NCI-H524 treated with DMSO at 0.1 percent for 48 hours (cell line): ENCODE data around the gene NLGN1.

ENCODE experiments used
- DNase-seq: peaks from one replicate; lab custom pipeline; 2025; lab: John Stamatoyannopoulos, UW

Gene NLGN1

DNA sequence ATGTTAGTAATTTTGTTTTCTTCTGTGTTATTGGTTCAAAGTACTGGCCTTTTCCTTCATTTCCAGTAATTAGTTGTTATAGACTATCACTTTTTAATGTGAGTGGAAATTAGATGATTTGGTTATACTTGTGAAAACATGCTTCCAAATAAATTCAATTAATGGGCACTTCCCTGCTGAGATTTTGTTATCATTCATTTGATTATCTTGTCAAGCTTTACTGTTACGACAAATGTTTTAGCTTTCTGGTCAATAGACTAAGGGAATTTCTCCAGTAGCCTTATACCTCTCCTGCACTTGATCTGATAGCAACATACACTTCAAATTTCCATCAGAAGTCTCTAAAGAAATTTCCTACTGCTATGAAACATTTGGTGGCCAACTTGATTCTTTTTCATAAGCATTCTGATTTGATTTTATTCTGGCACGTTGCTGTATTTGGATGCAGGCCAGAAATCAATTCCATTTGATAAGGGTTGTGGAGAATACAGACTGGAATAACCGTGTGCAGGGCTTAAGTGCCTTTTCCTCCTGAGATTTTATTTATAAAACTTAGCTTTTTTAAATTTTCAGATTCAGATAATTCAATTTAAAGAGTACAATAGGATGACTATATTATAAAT lies 887.8 kb downstream of the NLGN1 start:
- no peak for DNase-seq

DNA sequence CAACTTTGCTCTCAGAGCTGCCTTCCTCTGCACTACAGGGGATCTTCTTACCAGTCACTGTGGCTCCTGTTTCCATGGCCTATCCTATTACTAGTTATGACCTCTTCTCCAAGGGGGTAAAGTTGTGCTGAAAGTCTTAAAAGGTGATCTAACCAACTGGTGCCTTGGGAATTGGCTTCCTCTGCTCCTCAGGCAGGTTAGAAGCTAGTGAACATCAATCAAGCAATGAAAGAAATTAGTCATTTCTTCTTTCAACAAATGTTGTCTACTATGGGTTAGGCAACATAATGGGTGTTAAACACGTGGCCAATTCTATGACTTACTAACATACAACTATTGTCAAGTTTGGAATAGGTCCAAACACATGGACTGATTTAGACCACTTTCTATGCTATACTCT lies 890.2 kb downstream of the NLGN1 start:
- no peak for DNase-seq

DNA sequence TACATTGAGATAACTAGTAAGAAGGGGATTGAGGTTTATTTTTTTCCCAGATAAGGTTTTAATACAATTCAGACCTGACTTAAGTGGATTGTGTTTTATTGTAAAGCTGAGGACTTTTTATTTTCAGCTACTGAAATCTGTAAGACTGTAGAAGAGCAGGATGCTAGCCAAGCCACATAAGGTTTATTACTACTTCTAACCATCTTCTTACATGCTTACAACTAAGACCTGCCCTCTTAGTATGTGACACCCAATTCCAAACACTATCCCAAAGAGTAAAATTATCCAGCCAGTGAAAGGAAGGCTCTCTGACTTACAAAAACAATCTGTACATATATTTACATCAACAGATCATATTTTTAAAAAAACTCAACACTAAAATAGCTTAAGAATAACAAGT lies 897.1 kb downstream of the NLGN1 start:
- no peak for DNase-seq

DNA sequence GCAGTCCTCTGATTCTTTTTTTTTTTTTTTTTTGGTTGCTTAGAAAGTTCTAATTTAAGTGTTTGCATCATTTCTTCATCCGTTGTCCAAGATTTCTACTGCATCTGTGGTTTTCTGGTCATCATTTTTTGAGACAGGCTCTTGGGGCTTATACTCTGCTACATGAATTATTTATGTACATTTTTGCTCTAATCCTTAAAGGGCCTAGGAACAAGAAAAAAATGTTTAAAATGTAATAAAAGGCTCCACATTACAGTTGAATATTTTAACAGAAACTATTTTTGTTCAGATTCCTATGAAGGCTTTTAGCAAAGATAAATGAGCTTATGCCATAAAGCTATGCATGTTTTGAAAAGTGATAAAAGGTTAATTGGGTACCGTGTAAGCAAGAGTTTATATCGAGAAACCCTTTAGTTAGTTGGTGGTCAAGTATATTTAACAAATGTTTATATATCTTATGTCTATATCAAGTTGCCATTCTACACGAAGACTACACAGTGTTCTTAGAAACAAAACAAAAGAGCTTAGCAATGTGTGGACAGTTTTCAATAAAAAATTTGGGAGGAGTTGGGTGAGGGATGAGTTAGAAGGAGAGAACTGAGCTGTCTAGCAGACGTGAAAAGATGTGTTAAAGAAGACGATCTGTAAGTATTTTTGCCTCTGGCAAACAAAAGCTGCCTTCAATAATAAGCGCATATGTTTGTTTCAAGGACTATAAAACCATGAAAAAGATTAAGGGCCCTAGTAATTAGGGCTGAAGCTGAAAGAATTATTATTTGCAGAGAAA lies 898.0 kb downstream of the NLGN1 start:
- no peak for DNase-seq

DNA sequence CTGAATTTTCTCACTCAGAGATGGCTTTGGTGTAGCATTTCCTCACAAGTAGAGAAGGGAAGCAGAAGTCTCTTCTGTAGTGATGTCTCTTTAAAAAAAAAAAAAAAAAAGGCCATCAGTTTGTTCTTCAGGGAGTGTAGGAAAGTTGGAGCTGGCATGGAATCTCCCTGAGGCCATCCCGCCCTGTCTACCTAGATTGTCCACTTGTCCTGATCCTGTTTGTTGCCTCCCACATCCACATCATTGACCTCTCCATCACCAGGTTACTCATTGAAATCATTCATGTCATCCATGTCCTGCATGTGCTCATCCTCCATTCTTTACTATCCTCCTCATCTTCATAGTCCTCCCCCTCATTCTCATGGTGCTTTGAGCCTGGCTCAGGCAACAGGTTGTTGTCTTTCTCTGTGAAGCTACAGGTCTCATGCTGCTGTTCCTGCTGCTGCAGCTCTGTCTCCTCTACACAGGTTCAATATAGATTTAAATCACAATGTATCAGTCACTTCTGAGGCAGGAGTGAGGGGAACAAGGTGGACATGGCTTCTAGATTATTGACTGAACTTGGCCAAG lies 905.3 kb downstream of the NLGN1 start:
- DNase-seq = no peak

DNA sequence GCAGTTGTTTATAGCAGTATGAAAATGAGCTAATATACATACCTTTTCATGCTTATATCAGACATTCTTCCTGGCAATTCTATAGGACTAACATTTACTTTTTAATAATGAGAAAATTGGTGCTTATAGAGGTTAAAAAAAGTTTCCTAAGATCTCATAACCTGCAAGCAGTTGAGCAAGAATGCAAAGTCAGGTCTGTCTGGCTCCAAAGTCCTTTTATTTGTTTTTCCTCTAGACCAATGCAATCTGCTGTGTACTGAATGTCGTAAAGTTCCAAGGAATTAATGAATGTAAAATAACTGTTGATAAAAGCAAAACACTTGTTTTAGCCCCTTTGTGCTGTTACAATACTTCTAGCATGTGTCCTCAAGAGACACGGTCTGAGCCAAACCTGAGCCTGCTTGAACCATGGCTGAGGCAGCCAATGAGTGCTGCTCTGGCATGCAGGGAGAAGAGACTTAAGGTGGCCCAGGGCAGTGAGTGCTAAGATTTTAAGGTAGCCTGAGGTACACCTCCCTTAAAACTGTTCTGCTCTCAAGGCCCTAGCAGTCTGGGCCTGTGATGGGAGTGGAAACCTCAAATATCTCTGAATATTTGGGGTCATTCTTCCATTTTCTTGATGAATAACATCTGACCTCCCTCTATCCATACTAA lies 906.5 kb downstream of the NLGN1 start:
- DNase-seq = no peak

DNA sequence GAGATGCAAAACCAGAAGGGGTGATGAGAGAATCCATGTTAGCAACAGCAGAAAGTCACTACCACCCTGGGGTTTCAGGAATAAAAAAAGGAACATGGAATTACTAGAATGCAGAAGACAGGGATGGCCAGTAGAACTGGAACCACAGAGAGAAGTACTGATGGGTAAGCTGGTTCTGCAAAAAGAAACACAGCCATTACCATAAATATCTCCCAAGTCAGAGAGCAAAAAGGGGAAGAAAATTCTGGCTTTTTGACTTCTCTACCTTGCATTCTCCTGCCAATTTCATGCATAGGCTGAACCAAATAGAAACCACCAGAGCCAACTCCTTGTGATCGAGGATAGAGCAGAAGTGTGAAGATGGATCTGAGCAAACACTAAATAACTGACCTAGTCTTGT lies 911.2 kb downstream of the NLGN1 start:
- no peak for DNase-seq

DNA sequence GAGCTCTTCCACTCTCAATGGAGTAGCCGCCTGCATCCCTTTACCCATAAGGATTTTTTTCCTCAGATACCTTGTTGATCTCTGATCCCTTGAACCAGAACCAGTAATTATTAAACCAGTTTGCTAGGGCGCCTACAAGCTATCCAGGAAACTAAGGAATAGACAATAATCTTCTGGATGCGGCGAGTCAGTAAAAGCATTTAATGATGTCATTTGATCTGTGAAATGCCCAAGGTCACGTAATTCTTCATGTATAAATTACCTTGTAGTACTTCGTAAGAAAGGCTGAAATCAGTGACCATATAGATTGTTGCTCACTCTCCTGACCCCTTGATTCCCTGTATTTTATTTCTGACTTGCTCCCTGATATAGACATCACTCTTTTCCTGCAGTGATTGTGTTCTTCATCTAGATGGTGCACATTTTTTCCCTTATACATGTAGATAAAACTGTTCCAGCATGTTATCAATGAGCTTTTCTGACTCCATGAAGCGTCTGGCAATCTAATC lies 913.0 kb downstream of the NLGN1 start:
- no peak for DNase-seq

DNA sequence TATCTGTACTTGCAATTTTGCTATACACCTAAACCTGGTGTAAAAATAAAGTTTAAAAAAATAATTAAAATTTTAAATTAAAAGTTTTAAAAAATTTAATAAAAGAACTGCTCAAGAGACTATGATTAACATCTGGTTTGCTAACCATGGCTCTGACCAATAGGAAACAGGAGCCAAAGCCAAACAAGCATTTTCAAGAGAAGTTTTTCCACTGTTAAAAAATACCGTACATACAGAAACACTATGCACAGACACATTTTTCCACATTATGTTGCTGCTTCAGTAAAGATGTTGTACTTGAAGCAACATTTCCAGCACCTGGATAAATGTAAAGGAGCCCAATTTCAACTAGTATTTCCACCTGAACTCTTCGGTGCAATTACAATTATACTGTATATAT lies 917.7 kb downstream of the NLGN1 start:
- no peak for DNase-seq

DNA sequence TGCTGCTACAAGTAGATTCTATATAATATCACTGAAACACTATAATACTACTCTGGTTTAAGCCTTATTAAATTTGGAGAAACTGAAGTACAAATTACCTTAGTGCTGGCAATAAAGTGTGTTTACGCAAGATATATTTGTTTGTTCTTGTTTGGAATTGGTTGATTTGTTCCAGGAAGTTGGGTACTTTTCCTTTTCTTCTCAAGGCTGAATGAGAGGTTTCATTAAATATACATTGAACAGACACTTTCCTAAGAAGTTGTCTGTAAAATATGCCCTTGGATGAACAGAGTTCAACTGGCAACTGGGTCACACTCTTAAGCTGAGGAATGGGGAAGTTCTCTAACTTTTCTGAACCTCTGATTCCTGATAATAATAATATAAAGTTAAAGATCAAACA lies 919.5 kb downstream of the NLGN1 start:
- no peak for DNase-seq

DNA sequence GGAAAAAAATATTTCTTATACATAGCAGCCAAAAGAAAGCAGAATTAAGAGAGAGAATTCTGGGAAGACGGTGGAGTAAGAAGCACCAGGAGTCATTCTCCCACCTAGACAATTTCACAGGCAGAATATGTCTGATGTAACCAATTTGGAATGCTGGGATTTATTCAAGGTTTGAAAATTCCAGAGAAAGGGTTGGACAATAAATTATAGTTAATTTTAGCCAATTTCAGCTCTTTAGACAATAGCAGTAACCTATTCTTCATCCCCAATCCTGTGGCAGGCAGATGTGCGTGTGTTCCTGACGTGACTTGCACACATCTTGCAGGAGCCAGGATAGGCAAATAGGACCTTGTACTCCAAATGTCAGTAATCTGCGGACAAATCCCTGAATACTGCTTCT lies 920.6 kb downstream of the NLGN1 start:
- no peak for DNase-seq

DNA sequence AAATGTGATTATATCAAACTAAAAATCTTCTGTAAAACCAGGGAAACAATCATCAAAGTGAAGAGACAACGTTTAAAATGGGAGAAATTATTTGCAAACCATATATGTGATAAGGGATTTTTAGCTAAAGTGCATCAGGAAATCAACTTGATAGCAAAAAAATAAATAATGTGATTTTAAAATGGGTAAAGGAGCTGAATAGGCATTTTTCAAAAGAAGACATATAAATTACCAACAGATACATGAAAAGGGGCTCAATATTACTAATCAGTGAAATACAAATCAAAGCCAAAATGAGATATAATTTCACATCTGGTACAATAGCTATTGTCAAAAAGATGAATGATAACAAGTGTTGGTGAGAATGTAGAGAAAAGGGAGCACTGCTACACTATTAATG lies 924.0 kb downstream of the NLGN1 start:
- no peak for DNase-seq

DNA sequence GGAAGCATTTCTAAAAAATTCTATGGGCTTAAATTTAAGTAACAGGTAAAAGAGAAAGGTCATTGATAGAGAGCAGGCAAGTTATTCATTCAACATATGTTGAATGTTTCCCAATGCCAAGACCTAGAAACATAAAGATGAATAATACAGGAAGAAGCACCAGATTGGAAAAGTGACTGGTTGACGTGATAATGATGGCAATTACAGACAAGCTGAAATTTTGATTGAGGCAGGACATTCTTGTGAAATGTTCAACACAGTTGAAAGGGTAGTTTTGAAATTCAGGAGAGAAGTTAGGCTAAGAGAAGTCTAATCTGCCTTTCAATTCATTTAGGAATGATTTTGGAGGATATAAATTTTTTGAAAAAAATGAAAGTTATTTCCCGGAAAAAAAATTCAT lies 925.2 kb downstream of the NLGN1 start:
- no peak for DNase-seq

DNA sequence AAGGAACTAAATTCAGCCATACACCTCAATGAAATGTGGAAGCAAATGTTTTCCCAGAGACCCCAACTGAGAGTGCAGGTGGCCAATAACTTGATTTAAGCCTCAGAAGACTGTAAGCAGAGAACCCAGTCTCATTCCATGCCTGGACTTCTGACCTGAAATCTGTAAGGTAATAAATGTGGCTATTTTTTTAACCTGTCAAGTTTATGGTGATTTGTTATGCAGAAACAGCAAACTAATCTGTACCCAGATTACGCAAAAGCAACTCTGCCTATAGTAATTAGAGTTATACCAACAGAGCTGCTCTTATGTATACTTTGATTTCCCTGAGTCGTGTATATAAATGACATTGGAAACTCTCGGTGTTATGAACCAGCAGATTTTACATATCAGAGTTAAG lies 927.6 kb downstream of the NLGN1 start:
- DNase-seq = no peak

DNA sequence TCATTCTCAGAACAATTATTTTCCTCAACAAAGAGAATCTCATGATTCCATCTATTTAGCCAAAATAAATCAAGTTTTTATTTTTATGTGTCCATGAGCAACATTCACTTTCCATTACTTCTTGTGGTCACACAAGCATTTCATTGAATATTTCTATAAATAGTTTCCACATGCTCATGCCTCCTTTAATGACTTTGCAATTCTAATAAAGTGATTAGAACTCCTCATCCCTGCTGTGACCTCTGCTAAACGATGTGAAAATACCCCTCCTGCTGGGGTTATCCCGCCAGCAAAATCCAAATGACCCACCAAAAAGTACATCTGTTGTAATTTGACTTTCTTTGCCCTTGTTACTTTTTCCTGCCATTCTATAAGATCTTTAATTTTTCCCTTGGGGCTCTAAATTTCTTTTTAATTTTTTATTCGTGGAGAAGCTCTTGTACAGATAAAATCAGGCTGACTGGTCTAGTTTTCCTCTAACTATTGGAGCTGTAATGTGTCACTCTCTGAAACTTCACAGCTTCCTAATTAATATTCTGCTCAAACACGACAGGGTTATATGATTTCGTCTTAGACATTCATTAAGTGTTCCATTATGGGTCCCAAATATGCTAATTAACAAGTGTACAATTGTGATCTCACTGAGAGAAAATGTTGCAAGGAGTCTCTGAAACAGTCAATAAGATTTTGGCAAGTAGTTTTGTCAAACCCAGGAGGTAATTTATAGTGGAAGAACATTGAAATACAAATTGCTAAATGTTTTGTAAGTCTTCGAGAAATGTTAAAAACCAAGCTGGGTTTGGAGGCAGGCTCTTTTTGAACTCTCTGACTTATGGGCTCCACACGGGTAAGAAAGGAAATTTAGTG lies 928.5 kb downstream of the NLGN1 start:
- DNase-seq = no peak

DNA sequence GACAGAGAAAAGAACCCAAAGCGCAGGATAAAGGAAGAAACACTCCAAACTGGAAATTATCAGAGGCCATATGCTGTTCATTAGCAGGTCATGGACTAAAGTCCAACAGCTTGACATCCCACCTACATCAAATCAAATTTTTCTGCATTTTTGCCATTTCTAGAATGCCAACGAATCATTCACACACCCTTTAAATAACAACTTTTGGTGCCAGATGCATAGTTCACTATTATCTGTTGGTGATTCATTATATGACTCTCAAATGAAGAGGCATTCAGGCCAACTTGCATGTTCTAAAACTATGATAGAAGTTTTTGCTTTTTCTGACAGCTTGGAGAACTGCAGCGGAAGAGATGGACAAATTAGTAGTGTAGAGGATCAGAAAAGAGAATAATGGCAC lies 931.8 kb downstream of the NLGN1 start:
- DNase-seq = no peak

DNA sequence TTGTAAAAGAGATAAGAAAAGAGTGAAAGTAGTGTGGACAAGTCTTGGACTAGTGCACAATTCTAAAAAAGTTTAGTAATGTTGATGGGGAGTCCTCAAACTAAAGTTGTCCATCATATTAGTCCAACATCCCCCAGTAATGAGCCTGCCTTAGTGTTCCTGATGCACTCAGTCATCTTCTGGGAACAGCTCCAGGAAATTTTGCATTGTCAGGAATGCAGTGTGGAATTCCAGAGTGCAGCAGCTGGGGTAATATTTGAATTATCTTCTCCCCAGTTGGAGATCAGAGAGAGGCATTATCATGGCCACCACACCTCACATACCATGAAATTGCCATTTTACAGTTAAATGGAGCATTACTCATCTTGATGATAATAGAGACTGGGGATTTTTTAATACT lies 932.8 kb downstream of the NLGN1 start:
- DNase-seq = no peak

DNA sequence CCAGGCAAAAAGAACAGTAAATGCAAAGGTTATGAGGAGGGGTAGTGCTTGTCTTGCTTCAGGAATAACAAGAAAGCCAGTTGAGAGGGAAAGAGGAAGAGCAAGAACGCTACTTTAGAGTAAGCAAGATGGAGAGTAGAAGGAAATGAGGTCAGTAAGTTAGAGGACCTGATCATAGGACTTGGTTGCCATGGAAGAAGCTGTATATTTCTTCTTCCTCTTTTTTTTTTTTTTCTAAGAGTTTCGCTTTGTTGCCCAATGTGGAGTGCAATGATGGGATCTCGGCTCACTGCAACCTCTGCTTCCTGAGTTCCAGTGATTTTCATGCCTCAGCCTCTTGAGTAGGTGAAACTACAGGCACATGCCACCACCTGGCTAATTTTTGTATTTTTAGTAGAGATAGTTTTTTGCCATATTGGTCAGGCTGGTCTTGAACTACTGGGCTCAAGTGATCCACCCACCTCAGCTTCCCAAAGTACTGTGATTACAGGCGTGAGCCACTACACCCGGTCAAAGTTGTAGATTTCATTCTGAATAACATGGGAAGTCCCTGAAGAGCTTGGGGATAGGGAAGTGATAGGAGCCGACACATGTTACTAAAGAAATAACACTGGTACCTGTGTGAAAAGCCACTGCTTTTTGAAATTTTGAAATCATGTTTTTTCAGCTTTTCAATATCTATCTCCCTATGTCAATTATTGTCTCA lies 933.7 kb downstream of the NLGN1 start:
- DNase-seq = no peak

DNA sequence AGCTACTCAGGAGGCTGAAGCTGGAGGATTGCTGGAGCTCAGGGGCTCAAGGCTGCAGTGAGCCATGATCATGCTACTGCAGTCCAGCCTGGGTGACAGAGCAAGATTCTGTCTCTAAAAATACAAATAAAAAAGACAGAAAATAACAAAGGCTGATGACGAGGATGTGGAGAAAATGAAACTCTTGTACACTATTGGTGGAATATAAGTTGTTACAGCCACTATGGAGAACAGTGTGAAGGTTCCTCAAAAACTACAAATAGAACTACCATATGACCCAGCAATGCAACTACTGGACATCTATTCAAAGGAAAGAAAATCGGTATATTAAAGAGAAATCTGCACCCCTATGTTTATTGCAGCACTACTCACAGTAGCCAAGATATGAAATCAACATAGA lies 934.8 kb downstream of the NLGN1 start:
- DNase-seq = no peak

DNA sequence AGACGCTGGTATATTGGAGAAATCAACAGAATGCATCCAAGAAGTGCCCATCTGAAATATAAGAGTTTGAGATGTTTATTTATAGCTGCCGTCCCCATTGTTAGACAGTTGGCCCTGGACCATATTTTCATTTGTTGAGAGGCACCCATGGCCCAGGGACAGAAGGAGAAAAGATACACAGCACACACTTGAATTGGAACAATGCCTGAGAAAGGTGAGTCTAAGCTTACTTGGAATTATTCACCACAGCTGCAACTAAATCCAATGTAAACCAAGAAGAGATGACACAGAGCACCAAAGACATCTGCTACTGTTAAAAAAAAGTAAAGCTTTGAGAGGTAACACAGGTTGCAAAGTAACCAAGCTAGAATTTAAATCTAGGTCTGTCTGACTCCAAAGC lies 936.1 kb downstream of the NLGN1 start:
- DNase-seq = peak; percentile 73

DNA sequence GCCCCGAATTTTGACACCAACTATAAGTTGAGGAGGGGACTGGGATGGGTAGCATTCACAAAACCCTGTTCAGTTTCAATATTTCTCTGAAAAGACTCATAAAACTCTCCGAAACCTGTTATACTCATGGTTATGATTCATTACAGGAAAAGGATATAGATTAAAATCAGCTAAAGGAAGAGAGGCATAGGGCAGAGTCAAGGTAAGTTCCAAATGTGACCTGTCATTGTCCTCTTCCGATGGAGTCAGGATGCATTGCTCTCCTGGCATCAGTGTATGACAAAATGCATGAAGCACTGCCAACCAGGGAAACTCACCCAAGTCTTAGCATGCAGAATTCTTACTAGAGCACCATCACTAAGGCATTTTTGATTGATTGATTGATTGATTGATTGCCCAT lies 936.6 kb downstream of the NLGN1 start:
- no peak for DNase-seq
